Mononuclear cell (primary cell): ENCODE data around the gene ERMAP. TPM values are rescaled to one million over a fixed set of nuclear protein-coding genes. Genes with fewer than 3 reads are reported as not detected.
"Not testable (repeated sequence)": the region's sequence is repeated elsewhere in the genome, so short reads cannot be mapped to it uniquely, and the experiment has no call there.

Experiments used
- H3K27me3 ChIP-seq: 2 replicates; pipeline ENCODE4 v1.6.0; 2011; ENCODE audit warnings: low read length, control low read depth; ENCODE audit not compliant: insufficient read depth
- H3K4me1 ChIP-seq: 2 replicates; pipeline ENCODE4 v1.5.1; 2011; ENCODE audit warnings: mild to moderate bottlenecking, low read length, control low read depth; ENCODE audit not compliant: insufficient read depth
- H3K4me3 ChIP-seq: 2 replicates; pipeline ENCODE4 v1.5.1; 2011; ENCODE audit warnings: mild to moderate bottlenecking, low read length, moderate library complexity
- H3K9me3 ChIP-seq: 2 replicates; pipeline ENCODE4 v1.5.1; 2011; ENCODE audit warnings: low read depth, mild to moderate bottlenecking, control low read depth, low read length
- total RNA-seq: library from RNA; depleted of rRNA; stranded (reverse); fragments of >200 nt; gene quantifications from one replicate; pipeline ENCODE4 v1.2.3, GENCODE V29; 2012

The ERMAP gene
- total RNA-seq, 1 donor: 6.4 TPM

DNA sequence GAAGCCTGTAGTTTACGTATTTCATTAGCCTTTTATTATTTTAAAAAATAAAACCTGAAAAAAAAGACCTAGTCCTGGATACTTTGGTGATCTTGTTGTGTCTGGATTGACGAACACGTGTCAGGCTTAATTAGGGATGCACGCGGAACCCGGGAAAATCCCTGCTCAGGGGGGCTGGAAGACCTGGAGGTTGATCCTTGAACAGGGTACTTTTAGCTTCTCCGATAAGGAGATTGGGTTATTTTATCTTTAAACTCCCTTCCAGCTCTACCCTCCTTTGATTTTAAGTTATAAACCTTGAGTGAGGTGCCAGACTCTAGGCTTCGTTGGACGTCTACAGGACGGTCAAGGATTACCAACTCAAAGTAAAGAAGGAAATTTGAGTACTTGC is 28.9 kb downstream of the ERMAP start:
- peak overlapping the region; percentile 85 for H3K4me3 ChIP-seq
- no peaks in the 10 kb centered on the region for H3K9me3 ChIP-seq
- peaks cover 23% of the 10 kb centered on the region for H3K4me1 ChIP-seq
- no peaks in the 10 kb centered on the region for H3K27me3 ChIP-seq

DNA sequence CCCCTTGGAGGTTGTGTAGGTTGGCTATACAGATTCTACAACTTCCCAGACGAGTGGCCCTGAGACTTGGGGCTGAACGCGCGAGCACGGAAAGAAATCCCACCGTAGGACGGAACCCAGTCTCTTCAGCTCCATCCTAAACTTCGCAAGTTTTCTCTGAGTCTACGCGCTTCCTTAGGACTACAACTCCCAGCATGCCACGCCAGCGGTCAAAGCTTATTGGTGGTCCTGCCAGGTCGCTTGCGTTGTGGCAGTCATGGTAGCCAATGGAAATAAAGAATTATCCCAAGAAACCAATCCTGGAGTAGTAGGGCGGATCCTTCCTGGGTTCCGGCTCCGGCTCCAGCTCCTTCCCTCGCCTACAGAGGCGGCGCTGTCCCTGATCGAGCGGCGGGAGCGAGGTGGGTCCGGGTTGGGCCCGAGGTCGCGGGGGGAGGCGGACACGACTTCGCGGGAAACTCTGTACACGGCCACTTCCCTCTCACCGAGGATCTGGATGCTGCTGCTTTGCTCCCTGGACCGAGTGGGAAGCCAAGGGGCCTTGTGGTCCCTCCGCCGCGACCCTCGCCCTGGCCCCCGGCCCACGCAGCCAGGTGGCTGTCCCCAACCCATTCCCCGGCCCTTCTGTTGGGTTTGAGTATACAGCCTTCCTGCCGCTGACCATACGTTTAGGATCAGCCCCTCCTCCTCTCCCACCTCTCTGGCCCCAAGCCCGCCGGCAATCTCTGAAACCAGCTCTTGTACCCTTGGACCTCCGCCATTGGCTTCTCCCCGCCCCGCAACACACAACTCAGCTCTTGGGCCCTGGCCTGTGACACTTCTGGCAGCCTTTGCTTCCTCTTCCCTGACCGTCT is 29.6 kb downstream of the ERMAP start, which contains the start of gene ZNF691:
TSS of gene ZNF691 (plus strand) at position 357 of the 854 bp plus-strand sequence. CDS start 3,046 bp downstream, outside the sequence.
- H3K4me1 ChIP-seq: peaks cover 23% of the 10 kb centered on the region
- H3K4me3 ChIP-seq: peak within 1 kb of the TSS; percentile 85

DNA sequence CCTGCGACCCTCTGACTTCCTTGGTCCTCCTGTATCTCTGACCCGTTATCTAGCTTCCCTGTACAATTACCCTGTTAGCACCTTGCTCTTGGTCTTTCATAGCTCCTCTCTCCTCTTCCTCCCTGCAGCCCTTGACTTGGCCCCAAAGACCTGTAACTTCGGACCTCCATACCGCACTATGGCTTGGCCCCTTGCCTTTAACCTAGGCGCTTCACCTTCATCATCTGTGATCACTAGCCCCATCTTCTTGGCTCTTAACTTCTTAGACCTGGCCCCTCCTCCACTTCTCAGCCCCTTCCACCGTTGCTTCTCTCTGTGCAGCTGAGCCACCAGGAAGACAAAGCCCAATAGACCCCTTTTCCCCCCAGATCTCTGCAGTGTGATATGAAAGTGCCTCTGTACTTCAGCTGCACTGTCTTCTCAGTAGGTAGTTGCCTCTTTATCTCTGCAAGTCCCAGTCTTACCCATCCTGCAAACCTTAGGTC is 30.2 kb downstream of the ERMAP start:
- H3K27me3 ChIP-seq: no peaks in the 10 kb centered on the region
- H3K4me3 ChIP-seq: peak overlapping the region; percentile 85
- peaks cover 23% of the 10 kb centered on the region for H3K4me1 ChIP-seq
- H3K9me3 ChIP-seq: no peaks in the 10 kb centered on the region

More for the DNA sequence above, 29.6 kb downstream of the ERMAP start, which contains the start of gene ZNF691:
- no peaks in the 10 kb centered on the region for H3K9me3 ChIP-seq
- H3K27me3 ChIP-seq: no peaks in the 10 kb centered on the region

DNA sequence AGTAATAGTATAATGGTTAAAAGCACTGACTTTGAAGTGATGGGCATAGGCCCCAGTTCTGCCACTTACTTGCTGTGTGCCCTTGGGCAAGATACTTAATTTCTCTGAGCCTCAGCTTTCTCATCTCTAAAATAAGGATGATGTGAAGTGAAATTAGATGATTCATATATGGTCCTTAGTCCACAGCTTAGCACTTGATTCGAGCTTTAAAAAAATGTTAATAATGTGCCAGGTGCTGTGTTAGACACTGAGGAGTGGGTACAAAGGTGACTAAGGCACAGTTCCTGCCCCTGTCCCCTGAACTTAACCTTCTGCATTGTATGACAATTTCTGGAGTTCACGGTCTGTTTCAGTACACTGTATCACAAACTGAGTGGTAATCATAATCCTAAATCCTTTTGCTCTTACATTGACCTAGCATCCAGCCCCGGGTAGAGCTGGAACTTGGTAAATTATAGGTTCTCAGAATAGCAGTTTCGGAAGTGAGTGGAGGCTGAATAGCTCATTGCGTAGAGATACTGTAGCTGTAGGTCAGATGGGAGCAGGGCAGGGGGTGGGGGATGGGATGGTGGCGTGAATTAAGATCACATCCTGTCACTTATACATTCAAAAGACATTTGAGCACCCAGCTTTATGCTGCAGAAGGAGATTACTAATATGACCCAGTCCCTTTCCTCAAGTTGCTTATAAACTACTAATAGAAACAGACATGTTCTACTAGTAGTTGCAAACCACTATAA is 31.0 kb downstream of the ERMAP start:
- Histone ChIP-seq H3K9me3 (no peaks in the 10 kb centered on the region), H3K27me3 (no peaks in the 10 kb centered on the region), H3K4me3 (no peak overlapping the region), H3K4me1 (peaks cover 23% of the 10 kb centered on the region)

DNA sequence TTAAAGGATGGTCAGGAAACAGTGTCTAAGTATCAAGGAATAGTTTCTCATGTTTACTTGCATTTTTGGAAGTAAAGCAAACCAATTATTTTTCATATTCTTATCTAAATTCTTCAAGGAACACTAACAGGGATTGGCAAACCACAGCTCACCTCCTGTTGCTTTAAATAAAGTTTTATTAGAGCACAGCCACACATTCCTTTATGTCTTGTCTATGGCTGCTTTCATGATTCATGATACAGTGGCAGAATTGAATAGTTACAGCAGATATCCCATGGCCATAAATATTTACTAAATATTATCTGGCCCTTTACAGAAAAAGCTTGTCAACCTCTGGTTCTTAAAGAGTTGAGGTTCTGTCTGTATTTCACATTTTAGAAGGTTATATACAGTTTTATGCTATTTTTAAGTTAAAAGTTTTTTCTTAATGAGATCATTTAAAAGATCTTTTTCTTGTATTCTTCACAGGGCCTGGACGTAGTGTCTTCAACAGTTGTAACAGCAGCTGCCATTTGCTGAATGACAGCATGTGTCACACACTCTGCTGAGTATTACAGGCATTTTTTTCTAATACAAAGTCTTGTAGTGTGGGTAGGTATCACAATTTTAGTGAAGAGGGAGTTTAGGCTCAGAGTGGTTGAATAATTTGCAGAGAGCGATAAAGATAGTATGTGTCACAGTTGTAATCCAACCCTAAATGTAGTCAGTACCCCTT is 32.1 kb downstream of the ERMAP start:
- H3K9me3 ChIP-seq: no peaks in the 10 kb centered on the region
- H3K4me3 ChIP-seq: no peak overlapping the region
- H3K27me3 ChIP-seq: no peaks in the 10 kb centered on the region
- peaks cover 23% of the 10 kb centered on the region for H3K4me1 ChIP-seq

DNA sequence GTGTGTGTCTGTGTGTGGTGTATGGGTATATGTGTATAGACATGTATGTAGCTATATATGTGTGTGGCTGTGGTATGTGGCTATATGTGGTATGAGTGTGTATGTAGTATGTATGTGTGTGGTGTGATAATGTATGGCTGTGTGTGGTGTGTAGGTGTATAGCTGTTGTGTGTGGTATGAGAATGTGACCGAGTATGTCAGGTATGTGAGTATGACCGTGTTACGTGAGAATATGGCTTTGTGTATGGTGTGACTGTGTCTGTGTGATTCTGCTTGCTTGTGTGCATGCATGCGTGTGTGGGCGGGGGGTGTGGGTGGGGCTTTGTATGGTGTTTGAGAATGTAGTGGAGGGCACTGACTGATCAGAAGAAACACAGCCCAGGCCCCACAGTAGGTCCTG is 33.0 kb downstream of the ERMAP start:
- no peak overlapping the region for H3K4me3 ChIP-seq
- H3K9me3 ChIP-seq: no peaks in the 10 kb centered on the region
- H3K27me3 ChIP-seq: no peaks in the 10 kb centered on the region
- peaks cover 23% of the 10 kb centered on the region for H3K4me1 ChIP-seq

DNA sequence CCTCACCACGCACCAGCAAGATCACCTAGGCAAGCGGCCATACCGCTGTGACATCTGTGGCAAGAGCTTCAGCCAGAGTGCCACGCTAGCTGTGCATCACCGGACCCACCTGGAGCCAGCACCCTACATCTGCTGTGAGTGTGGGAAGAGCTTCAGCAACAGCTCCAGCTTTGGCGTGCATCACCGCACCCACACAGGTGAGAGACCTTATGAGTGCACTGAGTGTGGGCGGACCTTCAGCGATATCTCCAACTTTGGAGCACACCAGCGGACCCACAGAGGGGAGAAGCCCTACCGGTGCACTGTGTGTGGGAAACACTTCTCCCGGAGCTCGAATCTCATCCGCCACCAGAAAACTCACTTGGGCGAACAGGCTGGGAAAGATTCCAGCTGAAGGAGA is 34.5 kb downstream of the ERMAP start:
- Histone ChIP-seq H3K27me3 (no peaks in the 10 kb centered on the region), H3K9me3 (no peaks in the 10 kb centered on the region), H3K4me1 (peaks cover 17% of the 10 kb centered on the region), H3K4me3 (no peak overlapping the region)

DNA sequence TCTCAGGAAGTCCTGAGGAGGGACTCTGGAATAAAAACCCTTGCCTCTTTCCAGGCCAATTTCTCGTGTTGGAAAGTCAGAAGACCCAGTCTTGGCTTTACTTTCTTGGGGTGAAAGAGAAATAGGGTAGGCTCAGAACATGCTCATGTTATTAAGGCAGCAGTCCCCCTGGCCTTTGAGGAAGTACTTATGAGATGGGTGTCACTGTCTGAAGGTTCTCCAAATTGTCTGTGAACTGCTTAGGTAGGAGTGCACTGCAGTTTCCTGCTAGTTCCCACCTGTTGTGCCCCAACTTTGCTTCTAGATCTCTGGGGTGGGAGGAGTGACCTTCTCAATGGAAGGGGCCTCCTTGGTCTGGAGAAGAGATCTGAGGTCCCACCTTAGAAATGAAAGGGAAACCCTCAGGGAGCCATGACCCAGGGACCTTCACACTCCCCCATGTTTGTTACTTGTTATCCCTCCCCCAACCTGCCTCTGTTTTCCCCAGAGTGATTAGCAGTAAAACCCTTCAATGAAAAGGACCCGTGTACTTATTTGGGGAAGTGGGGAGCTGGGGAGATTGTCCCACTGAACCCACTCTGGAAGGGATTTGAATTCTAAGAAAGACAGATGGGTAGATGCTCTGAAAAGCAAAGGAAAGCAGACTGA is 35.2 kb downstream of the ERMAP start:
- Histone ChIP-seq H3K4me1 (peaks cover 13% of the 10 kb centered on the region), H3K27me3 (no peaks in the 10 kb centered on the region), H3K4me3 (no peak overlapping the region), H3K9me3 (no peaks in the 10 kb centered on the region)

DNA sequence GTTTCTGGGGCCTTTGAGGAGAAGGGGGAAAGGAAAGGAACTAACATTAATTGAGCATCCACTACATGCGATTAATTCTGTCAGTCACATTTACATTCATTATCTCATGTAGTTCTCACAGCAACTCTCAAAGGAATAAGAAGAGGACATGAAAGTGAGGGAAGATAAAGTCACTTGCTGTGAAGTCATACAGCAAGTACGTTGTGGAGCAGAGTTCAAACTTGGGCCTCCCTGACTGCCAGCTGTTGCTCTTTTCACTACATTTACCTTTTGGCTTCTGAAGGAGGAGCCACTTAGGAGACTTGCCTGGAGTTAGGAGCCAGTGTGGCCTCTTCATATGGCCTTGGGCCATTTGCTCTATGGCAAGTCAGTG is 35.7 kb downstream of the ERMAP start:
- H3K4me3 ChIP-seq: no peak overlapping the region
- no peaks in the 10 kb centered on the region for H3K27me3 ChIP-seq
- peaks cover 8% of the 10 kb centered on the region for H3K4me1 ChIP-seq
- H3K9me3 ChIP-seq: no peaks in the 10 kb centered on the region

DNA sequence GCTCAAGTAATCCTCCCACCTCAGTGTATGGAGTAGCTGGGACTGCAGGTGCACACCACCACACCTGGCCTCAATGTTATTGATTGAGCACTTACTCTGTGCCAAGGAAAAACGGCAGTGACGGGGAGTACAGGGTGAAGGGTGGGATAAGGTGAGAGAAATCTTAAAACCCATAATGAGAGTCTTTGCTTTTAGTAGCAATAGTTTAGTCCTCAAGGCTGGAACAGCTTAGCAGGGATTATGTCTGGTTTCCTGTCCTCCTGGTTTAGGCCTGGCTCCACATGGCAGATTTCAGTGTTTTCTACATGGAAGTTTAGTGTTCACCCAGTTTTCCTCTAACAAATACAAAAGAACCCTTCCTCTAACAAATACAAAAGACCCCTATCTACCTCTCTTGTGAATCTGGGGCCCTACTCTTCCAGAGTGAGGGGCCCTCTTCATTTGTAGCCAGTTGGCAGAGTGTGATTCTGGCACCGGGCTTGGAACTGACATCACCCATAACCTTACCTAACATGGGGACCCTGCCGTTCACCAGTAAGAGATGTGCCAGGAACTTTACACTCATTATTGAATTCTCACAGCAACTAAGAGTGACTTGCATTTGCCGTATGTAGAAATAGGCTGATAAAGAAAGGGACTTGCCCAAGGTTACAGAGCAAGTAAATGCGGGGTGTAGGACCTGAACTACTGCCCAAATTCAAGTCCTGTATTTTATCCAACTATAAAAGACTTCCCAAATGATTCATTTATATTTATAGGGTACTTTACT is 36.4 kb downstream of the ERMAP start:
- H3K27me3 ChIP-seq: no peaks in the 10 kb centered on the region
- H3K4me1 ChIP-seq: peaks cover 1% of the 10 kb centered on the region
- no peak overlapping the region for H3K4me3 ChIP-seq
- no peaks in the 10 kb centered on the region for H3K9me3 ChIP-seq

DNA sequence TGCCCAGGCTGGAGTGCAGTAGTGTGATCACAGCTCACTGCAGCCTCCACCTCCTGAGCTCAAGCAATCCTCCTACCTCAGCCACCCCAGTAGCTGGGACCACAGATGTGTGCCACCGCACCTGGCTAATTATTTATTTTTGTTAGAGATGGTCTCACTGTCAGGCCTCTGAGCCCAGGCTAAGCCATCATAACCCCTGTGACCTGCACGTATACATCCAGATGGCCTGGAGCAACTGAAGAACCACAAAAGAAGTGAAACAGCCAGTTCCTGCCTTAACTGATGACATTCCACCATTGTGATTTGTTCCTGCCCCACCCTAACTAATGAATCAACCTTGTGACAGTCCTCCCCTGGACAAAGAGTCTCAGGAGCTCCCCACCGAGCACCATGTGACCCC is 39.6 kb downstream of the ERMAP start:
- H3K27me3 ChIP-seq: peaks cover 15% of the 10 kb centered on the region
- H3K4me3 ChIP-seq, H3K4me1 ChIP-seq: not testable (repeated sequence)
- peaks cover 11% of the 10 kb centered on the region for H3K9me3 ChIP-seq

DNA sequence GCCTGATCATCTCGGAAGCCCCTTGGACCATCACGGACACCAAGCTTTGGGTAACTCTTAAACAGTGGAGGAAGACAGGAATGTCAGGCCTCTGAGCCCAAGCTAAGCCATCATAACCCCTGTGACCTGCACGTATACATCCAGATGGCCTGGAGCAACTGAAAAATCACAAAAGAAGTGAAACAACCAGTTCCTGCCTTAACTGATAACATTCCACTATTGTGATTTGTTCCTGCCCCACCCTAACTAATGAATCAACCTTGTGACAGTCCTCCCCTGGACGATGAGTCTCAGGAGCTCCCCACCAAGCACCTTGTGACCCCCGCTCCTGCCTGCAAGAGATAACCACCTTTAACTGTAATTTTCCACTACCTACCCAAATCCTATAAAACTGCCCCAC is 42.4 kb downstream of the ERMAP start:
- H3K27me3 ChIP-seq: peaks cover 17% of the 10 kb centered on the region
- not testable (repeated sequence) for H3K4me3 ChIP-seq

DNA sequence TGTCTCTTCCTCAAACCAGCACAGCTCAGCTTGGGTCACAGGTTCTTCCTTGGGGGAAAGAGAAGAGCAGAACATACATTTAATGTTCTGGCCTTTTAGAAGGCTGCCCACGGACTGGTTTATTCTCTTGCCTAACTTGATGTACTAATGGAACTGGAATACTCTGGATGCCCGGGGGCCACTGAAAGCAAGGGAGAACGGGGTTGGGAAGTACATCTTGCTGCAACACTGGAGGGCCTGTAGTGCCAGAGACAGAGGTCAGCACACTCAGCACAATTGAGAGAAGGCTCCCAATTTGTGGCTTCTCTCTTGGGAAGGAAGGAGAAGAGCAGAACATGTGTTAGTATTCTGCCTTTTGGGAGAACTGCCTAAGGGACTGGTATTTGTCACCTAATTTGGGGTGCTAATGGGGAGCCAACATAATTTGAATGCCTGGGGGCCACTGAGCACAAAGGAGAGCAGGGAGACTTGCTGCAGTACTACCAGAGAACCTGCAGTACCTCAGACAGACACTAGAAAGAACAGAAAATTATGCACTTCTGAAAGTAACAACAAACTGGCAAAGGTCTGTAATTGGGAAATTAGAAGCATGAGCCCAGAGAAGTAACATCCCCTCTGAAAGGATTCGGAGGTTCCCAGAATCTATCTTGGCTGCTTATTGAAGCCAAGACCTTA is 43.6 kb downstream of the ERMAP start:
- H3K27me3 ChIP-seq: peaks cover 17% of the 10 kb centered on the region
- H3K4me1 ChIP-seq: no peaks in the 10 kb centered on the region
- no peak overlapping the region for H3K4me3 ChIP-seq
- peaks cover 11% of the 10 kb centered on the region for H3K9me3 ChIP-seq

More for the DNA sequence above, 42.4 kb downstream of the ERMAP start:
- not testable (repeated sequence) for H3K4me1 ChIP-seq
- peaks cover 11% of the 10 kb centered on the region for H3K9me3 ChIP-seq
